Measurements from ENCODE around the gene C6orf118.

GRCh38 chr6:165231177-165231576, 78.2 kb downstream of the C6orf118 start:
- no peak for TF ChIP-seq EZH2 (IDR thresholded peaks at IDR 0.05; ENCODE audit: insufficient read depth, poor library complexity, severe bottlenecking)
- TF ChIP-seq EZH2phosphoT487 (IDR thresholded peaks at IDR 0.05; ENCODE audit: insufficient read depth, low read depth): no peak

All from GM23248 (cell line).